Measurements from ENCODE around the gene MRFAP1L1.

MRFAP1L1 gene

DNA sequence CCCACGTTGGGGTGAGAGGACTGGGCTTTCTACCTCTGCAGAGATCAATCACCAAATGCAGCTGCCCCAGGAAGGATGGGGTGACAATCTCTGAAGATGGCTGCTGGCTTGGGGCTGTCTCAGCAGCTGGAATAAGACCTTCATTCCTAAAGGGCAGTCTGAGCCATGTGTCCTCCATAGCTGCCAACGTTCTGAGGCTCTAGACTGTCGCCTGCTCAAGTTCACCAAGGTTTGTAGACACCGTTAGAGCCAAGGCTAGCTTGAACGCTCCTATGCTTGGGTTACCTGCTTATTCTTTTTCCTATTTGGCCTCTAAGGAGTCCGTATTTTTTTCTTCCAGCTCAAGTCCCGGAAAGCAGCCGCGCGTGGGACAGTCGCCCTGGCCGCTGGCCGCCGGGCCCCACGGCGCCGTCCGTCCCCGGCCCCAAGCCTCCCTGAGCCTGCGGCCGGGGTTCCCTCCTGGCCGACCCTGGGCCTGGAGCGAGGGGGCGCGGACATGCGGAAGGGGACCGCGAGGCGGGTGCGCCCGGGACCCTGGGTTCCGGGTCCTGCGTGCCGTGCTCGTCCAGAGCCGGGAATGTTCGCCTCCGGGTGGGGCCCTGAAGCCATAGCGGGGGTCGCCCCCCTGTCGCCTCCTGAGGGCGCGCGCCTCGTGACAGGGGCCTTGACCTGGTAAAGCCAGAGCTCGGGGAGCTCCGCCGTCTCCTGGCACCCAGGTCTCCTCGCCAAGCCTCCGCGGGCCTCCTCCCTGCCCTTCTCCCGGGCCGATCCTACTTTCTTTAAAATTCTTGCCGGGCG, 45.9 kb downstream of the MRFAP1L1 start:
- H3K27ac ChIP-seq, result no peak overlapping the region

DNA sequence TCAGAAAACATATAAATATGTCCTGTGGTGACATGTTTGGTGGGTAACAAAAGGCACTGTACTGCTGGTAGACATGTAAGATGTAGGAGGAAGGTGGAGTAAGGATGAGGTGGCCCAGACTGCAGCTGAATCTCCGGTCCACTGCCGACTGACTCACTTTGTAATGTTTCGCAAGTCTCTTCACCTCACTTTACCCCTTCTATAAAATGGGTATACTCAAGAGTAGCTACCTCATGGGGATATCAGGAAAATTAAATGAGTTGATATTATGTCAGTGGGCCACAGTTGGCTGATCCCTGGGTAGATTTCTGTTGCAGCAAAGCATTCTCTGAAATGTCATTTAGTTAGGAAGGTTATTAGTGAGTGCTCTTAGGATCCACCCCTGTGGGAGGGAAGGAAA, 47.1 kb downstream of the MRFAP1L1 start:
- no peak for TF ChIP-seq ZFX (IDR thresholded peaks at IDR 0.05; ENCODE audit: borderline replicate concordance)
- TF ChIP-seq, protein P1, sequence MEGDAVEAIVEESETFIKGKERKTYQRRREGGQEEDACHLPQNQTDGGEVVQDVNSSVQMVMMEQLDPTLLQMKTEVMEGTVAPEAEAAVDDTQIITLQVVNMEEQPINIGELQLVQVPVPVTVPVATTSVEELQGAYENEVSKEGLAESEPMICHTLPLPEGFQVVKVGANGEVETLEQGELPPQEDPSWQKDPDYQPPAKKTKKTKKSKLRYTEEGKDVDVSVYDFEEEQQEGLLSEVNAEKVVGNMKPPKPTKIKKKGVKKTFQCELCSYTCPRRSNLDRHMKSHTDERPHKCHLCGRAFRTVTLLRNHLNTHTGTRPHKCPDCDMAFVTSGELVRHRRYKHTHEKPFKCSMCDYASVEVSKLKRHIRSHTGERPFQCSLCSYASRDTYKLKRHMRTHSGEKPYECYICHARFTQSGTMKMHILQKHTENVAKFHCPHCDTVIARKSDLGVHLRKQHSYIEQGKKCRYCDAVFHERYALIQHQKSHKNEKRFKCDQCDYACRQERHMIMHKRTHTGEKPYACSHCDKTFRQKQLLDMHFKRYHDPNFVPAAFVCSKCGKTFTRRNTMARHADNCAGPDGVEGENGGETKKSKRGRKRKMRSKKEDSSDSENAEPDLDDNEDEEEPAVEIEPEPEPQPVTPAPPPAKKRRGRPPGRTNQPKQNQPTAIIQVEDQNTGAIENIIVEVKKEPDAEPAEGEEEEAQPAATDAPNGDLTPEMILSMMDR (IDR thresholded peaks at IDR 0.05), result no peak
- H3K27ac ChIP-seq, result no peak overlapping the region

More for the DNA sequence above, 45.9 kb downstream of the MRFAP1L1 start:
- TF ChIP-seq, protein P1 (IDR thresholded peaks at IDR 0.05), result no peak
- no peak for TF ChIP-seq ZFX (IDR thresholded peaks at IDR 0.05; ENCODE audit: borderline replicate concordance)

DNA sequence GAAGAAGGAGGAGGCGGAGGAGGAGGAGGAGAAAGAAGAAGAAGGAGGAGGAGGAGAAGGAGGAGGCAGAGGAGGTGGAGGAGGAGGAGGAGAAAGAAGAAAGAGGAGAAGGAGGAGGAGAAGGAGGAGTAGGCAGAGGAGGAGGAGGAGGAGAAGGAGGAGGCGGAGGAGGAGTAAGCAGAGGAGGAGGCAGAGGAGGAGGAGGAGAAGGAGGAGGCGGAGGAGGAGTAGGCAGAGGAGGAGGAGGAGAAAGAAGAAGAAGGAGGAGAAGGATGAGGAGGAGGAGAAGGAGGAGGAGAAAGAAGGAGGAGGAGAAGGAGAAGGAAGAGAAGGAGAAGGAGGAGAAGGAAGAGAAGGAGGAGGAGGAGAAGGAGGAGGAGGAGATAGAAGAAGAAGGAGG, 49.2 kb downstream of the MRFAP1L1 start:
- peak overlapping the region; percentile 52 for H3K27ac ChIP-seq
- TF ChIP-seq, protein P1 (IDR thresholded peaks at IDR 0.05), result no peak
- TF ChIP-seq ZFX (IDR thresholded peaks at IDR 0.05; ENCODE audit: borderline replicate concordance), result no peak

DNA sequence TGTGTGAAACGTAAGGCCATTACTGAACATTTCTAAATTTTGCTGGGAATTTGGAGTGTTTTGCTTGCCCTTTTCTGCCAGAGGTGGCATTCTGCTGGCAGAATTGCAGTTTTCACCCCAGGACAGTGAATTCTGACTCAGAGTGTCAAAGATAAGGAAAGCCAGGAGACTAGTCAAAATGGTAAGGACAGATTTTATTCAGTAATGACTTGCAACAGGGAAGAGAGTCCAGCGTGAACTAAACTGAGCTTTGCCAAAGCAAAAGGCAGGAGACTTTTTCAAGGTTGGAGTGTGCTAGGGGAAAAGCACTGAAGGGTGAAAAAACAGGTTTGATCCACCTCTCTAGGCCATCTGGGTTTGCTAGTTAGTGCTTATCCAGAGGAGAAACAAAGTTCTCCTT, 49.8 kb downstream of the MRFAP1L1 start:
- TF ChIP-seq, protein P1 (IDR thresholded peaks at IDR 0.05), result no peak
- no peak for TF ChIP-seq ZFX (IDR thresholded peaks at IDR 0.05; ENCODE audit: borderline replicate concordance)
- H3K27ac ChIP-seq, result peak overlapping the region; percentile 52

DNA sequence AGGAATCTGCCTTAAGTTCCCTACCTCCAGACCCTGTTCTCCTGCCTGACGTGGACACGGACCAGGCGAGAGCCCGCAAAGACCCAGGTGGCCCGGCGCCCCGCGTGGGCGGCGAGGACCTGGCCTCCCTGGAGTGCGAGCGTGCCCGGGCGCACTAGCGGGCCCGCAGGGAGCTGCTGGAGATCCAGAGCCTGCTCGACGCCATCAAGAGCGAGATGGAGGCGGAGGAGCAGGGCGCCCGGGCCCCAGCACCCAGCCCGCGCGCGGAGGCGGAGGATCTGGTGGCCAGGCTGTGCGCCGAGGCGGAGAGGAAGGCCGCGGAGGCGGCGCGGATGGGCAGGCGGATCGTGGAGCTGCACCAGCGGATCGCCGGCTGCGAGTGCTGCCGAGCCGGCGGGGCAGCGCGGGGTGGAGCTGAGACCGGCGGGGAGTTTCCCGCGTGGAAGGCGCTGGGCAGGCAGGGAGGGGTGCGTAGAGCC, 51.0 kb downstream of the MRFAP1L1 start:
- TF ChIP-seq, protein P1 (IDR thresholded peaks at IDR 0.05), result no peak
- no peak for TF ChIP-seq ZFX (IDR thresholded peaks at IDR 0.05; ENCODE audit: borderline replicate concordance)
- H3K27ac ChIP-seq, result no peak overlapping the region

DNA sequence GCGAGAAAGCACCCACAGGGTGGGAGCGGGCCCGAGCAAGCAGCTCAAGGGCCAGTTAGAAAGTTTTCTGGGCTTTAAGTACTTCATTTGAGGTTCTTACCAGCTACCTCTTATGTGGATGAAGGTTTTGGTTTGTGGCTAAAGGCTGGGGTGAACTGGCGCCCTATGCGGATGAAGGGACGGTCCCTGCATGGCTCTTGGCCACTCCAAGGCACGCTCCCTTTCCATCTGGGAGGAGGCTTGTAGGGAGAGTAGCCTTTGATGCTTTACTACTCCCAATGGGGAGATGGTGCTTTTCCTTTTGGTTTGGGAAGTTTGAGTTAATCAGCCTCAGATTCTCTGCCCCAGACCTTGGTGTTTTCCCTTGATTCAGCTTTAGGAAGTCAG, 51.5 kb downstream of the MRFAP1L1 start:
- no peak overlapping the region for H3K27ac ChIP-seq
- no peak for TF ChIP-seq ZFX (IDR thresholded peaks at IDR 0.05; ENCODE audit: borderline replicate concordance)
- TF ChIP-seq, protein P1 (IDR thresholded peaks at IDR 0.05), result no peak
